Measurements from ENCODE around the gene LRRFIP1. TPM values are rescaled to one million over a fixed set of nuclear protein-coding genes. Genes with fewer than 3 reads are reported as not detected.

Gene LRRFIP1
- total RNA-seq, 1 donor from 2014 or later = 134 TPM

GRCh38 chr2:237733677-237734300 is 106.4 kb downstream of the LRRFIP1 start:
- Mint-ChIP-seq H3K4me3 (no peak overlapping the region), H3K4me1 (peaks cover 37% of the 10 kb centered on the region)
- POLR2A ChIA-PET = no interaction called here

GRCh38 chr2:237734905-237735623 is 107.7 kb downstream of the LRRFIP1 start:
- ChIA-PET POLR2A (no interaction called here), CTCF (interaction anchor here (0.7 to 2.8 kb wide), 3 partner anchors 9 to 62 kb away, joined by 3 to 7 read pairs (median 3); no protein-coding TSS in a partner anchor)
- no peak for TF ChIP-seq CTCF (IDR thresholded peaks at IDR 0.05)
- no peaks in the 10 kb centered on the region for H3K27me3 Mint-ChIP-seq
- H3K9me3 Mint-ChIP-seq = no peaks in the 10 kb centered on the region
- DNase-seq = no peak
- intact Hi-C loops (cut with micrococcal nuclease) = no loop called here
- H3K36me3 Mint-ChIP-seq (ENCODE audit: low read depth) = peaks cover 58% of the 10 kb centered on the region
- H3K27ac Mint-ChIP-seq = no peak overlapping the region
- ATAC-seq (ENCODE audit: low read depth) = no peak
- peaks cover 39% of the 10 kb centered on the region for H3K4me1 Mint-ChIP-seq
- no peak overlapping the region for H3K4me3 Mint-ChIP-seq

More at GRCh38 chr2:237733677-237734300, 106.4 kb downstream of the LRRFIP1 start:
- no peak for ATAC-seq (ENCODE audit: low read depth)
- intact Hi-C loops (cut with micrococcal nuclease) = no loop called here
- no peak overlapping the region for H3K27ac Mint-ChIP-seq
- TF ChIP-seq CTCF (IDR thresholded peaks at IDR 0.05) = no peak
- peaks cover 52% of the 10 kb centered on the region for H3K36me3 Mint-ChIP-seq (ENCODE audit: low read depth)
- CTCF ChIA-PET = interaction anchor here (0.8 to 2.8 kb wide), 3 partner anchors 60 to 162 kb away, joined by 3 to 7 read pairs (median 4); no protein-coding TSS in a partner anchor
- H3K27me3 Mint-ChIP-seq = no peaks in the 10 kb centered on the region
- no peak for DNase-seq
- no peaks in the 10 kb centered on the region for H3K9me3 Mint-ChIP-seq

GRCh38 chr2:237735798-237736197 is 108.4 kb downstream of the LRRFIP1 start:
- ChIA-PET POLR2A (interaction anchor here (0.8 kb wide), 1 partner anchor 9 kb away, joined by 4 read pairs; no protein-coding TSS in a partner anchor), CTCF (interaction anchor here (2.8 kb wide), 1 partner anchor 63 kb away, joined by 7 read pairs; no protein-coding TSS in a partner anchor)
- H3K9me3 Mint-ChIP-seq = no peaks in the 10 kb centered on the region
- TF ChIP-seq CTCF (IDR thresholded peaks at IDR 0.05) = no peak
- DNase-seq = no peak
- no peak overlapping the region for H3K27ac Mint-ChIP-seq
- peaks cover 41% of the 10 kb centered on the region for H3K4me1 Mint-ChIP-seq
- peaks cover 62% of the 10 kb centered on the region for H3K36me3 Mint-ChIP-seq (ENCODE audit: low read depth)
- no peaks in the 10 kb centered on the region for H3K27me3 Mint-ChIP-seq
- ATAC-seq (ENCODE audit: low read depth) = no peak
- no peak overlapping the region for H3K4me3 Mint-ChIP-seq
- intact Hi-C loops (cut with micrococcal nuclease) = no loop called here

GRCh38 chr2:237736783-237737182 is 109.4 kb downstream of the LRRFIP1 start:
- peaks cover 61% of the 10 kb centered on the region for H3K36me3 Mint-ChIP-seq (ENCODE audit: low read depth)
- H3K27ac Mint-ChIP-seq = no peak overlapping the region
- CTCF ChIA-PET = interaction anchor here (1.1 to 2.8 kb wide), 2 partner anchors 64 to 155 kb away, joined by 3 to 7 read pairs; no protein-coding TSS in a partner anchor

More at GRCh38 chr2:237736783-237737182, 109.4 kb downstream of the LRRFIP1 start:
- intact Hi-C loops (cut with micrococcal nuclease) = no loop called here
- no peaks in the 10 kb centered on the region for H3K9me3 Mint-ChIP-seq
- no peak for DNase-seq
- H3K4me3 Mint-ChIP-seq = no peak overlapping the region
- no peak for TF ChIP-seq CTCF (IDR thresholded peaks at IDR 0.05)
- POLR2A ChIA-PET = interaction anchor here (0.8 kb wide), 1 partner anchor 10 kb away, joined by 4 read pairs; no protein-coding TSS in a partner anchor
- peaks cover 39% of the 10 kb centered on the region for H3K4me1 Mint-ChIP-seq
- no peaks in the 10 kb centered on the region for H3K27me3 Mint-ChIP-seq
- no peak for ATAC-seq (ENCODE audit: low read depth)

Data from activated B cell treated with CpG ODN at 0.5 μM for 24 hours (primary cell).